DND-41 (cell line): ENCODE measurements around the gene TSPAN17.

ENCODE experiments used
- ATAC-seq: fragments of 200-7000 bp; cut with Tn5 transposase; 3 replicates; pipeline ENCODE4 v1.9.1; 2021; ENCODE audit warnings: low read depth; ENCODE audit not compliant: insufficient read depth
- DNase-seq: peaks from one replicate; pipeline ENCODE4 v3.0.0-alpha.2; 2020
- H2AFZ ChIP-seq: 2 replicates; pipeline ENCODE4 v1.6.0; 2012; ENCODE audit warnings: low read depth, low read length
- H3K27ac ChIP-seq: 2 replicates; pipeline ENCODE4 v1.5.1; 2012; ENCODE audit warnings: low read length, inconsistent platforms
- H3K27me3 ChIP-seq: fragments of 200-600 bp; sonication (generic); 2 replicates; pipeline ENCODE4 v1.6.0; 2012; ENCODE audit warnings: low read length, mild to moderate bottlenecking, inconsistent platforms; ENCODE audit not compliant: insufficient read depth, poor library complexity
- H3K36me3 ChIP-seq: 2 replicates; pipeline ENCODE4 v1.5.1; 2012; ENCODE audit warnings: low read length, inconsistent platforms; ENCODE audit not compliant: insufficient read depth
- H3K4me1 ChIP-seq: 2 replicates; pipeline ENCODE4 v1.5.1; 2012; ENCODE audit warnings: mild to moderate bottlenecking, low read length; ENCODE audit not compliant: insufficient read depth
- H3K4me2 ChIP-seq: 2 replicates; pipeline ENCODE4 v1.6.0; 2012; ENCODE audit warnings: mild to moderate bottlenecking, moderate library complexity, low read length, inconsistent platforms; ENCODE audit not compliant: insufficient read depth
- H3K4me3 ChIP-seq, 2 experiments: fragments of 200-600 bp in 1 of 2; shearing (Covaris generic) in 1 of 2; 2 replicates each; pipeline ENCODE4 v1.5.1; 2012 to 2016; ENCODE audit warnings: inconsistent platforms in 2 of 2, low read length in 2 of 2, mild to moderate bottlenecking in 2 of 2, low read depth in 1 of 2, moderate library complexity in 1 of 2
- H3K79me2 ChIP-seq: 2 replicates; pipeline ENCODE4 v1.6.0; 2012; ENCODE audit warnings: low read length, inconsistent platforms; ENCODE audit not compliant: insufficient read depth
- H3K9ac ChIP-seq: 2 replicates; pipeline ENCODE4 v1.6.0; 2012; ENCODE audit warnings: low read depth, mild to moderate bottlenecking, inconsistent platforms, low read length, moderate library complexity
- H3K9me3 ChIP-seq: 2 replicates; pipeline ENCODE4 v1.5.1; 2012; ENCODE audit warnings: low read length, moderate library complexity, mild to moderate bottlenecking, inconsistent platforms; ENCODE audit not compliant: insufficient read depth, severe bottlenecking
- H4K20me1 ChIP-seq: 2 replicates; pipeline ENCODE4 v1.6.0; 2012; ENCODE audit warnings: low read length; ENCODE audit not compliant: insufficient read depth
- CTCF ChIP-seq: IDR thresholded peaks from 2 replicates; pipeline ENCODE4 v1.5.1; 2012; ENCODE audit warnings: borderline replicate concordance, low read length, moderate library complexity, mild to moderate bottlenecking; ENCODE audit not compliant: poor library complexity, severe bottlenecking; ENCODE audit errors: extremely low read depth
- EZH2 ChIP-seq: IDR thresholded peaks from 3 replicates; pipeline ENCODE4 v1.6.1; 2012; ENCODE audit warnings: borderline replicate concordance, low read depth, mild to moderate bottlenecking, moderate library complexity, low read length, inconsistent platforms; ENCODE audit not compliant: severe bottlenecking

TSPAN17 gene

GRCh38 chr5:176647843-176648473, 674 bp downstream of the TSPAN17 start:
- ATAC-seq (no peak), DNase-seq (no peak)
- peak overlapping the region; percentile 98 for H2AFZ ChIP-seq
- peaks cover 31% of the 10 kb centered on the region; the same call in 1 of the 2 replicates for H4K20me1 ChIP-seq
- H3K4me2 ChIP-seq: peak overlapping the region; percentile 99
- peaks cover 10% of the 10 kb centered on the region for H3K36me3 ChIP-seq
- peaks cover 27% of the 10 kb centered on the region for H3K79me2 ChIP-seq
- no peaks in the 10 kb centered on the region for H3K27me3 ChIP-seq
- H3K9me3 ChIP-seq: no peaks in the 10 kb centered on the region
- peak overlapping the region; percentile 93 for H3K9ac ChIP-seq
- peak overlapping the region; percentile 83 to 90 for H3K4me3 ChIP-seq
- H3K27ac ChIP-seq: peak overlapping the region; percentile 87
- H3K4me1 ChIP-seq: peaks cover 40% of the 10 kb centered on the region
- TF ChIP-seq EZH2 (no peak), CTCF (no peak)

GRCh38 chr5:176648474-176649194, 1.4 kb downstream of the TSPAN17 start:
- peak overlapping the region; percentile 87; the same call in 1 of the 2 replicates for H3K27ac ChIP-seq

GRCh38 chr5:176650354-176650884, 3.1 kb downstream of the TSPAN17 start:
- no peak overlapping the region for H3K4me3 ChIP-seq
- H3K4me2 ChIP-seq: no peak overlapping the region
- no peak overlapping the region for H3K27ac ChIP-seq
- ATAC-seq (no peak), DNase-seq (no peak)
- H3K9me3 ChIP-seq: no peaks in the 10 kb centered on the region
- no peak overlapping the region for H2AFZ ChIP-seq
- peaks cover 31% of the 10 kb centered on the region for H3K36me3 ChIP-seq
- H3K4me1 ChIP-seq: peaks cover 40% of the 10 kb centered on the region
- H3K27me3 ChIP-seq: no peaks in the 10 kb centered on the region
- H3K79me2 ChIP-seq: peaks cover 27% of the 10 kb centered on the region
- H4K20me1 ChIP-seq: peaks cover 31% of the 10 kb centered on the region; the same call in 1 of the 2 replicates
- TF ChIP-seq EZH2 (no peak), CTCF (no peak)
- no peak overlapping the region for H3K9ac ChIP-seq

More at GRCh38 chr5:176648474-176649194, 1.4 kb downstream of the TSPAN17 start:
- Histone ChIP-seq H3K36me3 (peaks cover 16% of the 10 kb centered on the region), H4K20me1 (peaks cover 31% of the 10 kb centered on the region; the same call in 1 of the 2 replicates), H3K4me1 (peaks cover 40% of the 10 kb centered on the region), H2AFZ (no peak overlapping the region), H3K27me3 (no peaks in the 10 kb centered on the region), H3K9me3 (no peaks in the 10 kb centered on the region), H3K4me2 (peak overlapping the region; percentile 99), H3K4me3 (peak overlapping the region; percentile 83 to 90; a peak in 3 of 4 replicates), H3K79me2 (peaks cover 27% of the 10 kb centered on the region), H3K9ac (peak overlapping the region; percentile 93; the same call in 1 of the 2 replicates)
- ATAC-seq (no peak), DNase-seq (no peak)
- TF ChIP-seq EZH2 (no peak), CTCF (no peak)
